Activated T-cell treated with anti-CD3 and anti-CD28 coated beads, Interleukin-2, amount 50 U/mL, for 1 hour (primary cell): ENCODE results near the gene BANP.
"Not testable (repeated sequence)": the region's sequence is repeated elsewhere in the genome, so short reads cannot be mapped to it uniquely, and the experiment has no call there.

ENCODE experiments used
- DNase-seq: peaks from one replicate; pipeline ENCODE4 v3.0.0-alpha.2; 2020

Gene BANP

GRCh38 chr16:88091221-88091971 lies 140.2 kb downstream of the BANP start:
- not testable (repeated sequence) for DNase-seq

DNA sequence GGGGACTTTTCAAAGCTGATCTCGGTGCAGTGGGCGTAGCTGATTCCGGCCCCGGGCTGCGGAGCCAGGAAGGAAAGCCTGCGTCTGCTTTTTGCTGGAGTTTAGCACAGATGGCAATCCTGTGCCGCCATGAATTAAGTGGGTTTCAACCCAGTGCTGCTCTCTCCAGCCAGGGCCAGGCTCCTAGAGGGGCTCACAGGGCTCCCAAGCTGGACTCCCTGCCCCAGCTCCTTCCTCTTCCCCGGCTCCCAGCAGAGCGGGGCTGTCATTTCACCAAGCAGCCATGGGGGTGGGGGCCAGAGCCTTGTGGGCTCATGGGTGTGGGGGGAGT lies 140.7 kb downstream of the BANP start:
- not testable (repeated sequence) for DNase-seq

DNA sequence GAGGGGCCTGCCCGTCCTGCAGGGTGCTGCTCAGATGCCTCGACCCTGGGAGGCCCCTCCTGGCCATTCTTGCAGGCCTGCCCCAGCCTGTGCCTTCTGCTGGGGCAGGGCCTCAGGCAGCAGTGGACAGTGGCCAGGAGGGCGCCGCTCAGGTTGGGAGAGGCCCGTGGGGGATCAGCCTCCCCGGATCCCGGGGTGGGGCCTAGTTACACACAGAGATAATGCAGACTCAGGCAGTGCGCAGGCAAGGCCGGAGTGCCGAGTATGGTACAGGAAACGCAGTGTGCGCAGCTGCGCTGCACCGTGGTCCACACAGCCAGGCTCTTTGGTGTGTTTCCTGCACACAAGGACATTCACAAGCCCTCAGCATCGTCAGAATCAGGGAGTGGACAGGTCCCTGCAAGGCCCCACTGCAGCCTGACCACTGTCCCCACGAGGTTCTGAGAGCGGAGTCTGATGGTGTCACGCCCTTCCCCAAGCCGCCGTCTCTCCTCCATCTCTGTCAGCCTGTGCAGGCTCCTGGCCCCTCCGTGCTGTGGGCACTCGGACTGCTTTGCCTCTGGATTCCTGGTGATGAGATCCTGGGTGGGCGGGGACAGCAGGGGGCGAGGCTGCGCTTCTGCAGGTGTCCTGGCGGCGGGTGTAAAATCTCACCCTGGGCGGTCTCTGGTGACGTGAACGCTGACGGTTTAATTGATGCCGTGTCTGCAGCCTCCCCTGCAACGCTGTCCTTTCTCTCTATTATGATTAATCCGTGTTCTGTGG lies 141.7 kb downstream of the BANP start:
- not testable (repeated sequence) for DNase-seq

- DNase-seq = not testable (repeated sequence)
These were observed 142.5 kb downstream of the BANP start for GRCh38 chr16:88093556-88094252.

- not testable (repeated sequence) for DNase-seq
These were observed 143.0 kb downstream of the BANP start for GRCh38 chr16:88094253-88094575.

DNA sequence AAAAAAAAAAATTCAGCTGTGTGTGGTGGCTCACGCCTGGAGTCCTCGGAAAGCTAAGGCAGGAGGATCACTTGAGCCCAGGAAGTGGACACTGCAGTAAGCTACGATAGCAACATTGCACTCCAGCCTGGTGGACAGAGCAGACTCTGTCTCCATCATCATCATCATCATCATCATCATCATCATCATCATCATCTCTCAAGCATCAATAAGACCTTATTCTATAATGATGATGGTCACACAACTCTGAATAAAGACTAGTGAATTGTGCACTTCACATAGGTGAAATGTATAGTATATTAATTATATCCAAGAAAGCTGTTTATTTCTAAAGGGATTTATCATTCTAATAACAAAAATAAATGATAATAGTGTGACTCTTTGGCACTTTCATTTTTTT lies 143.7 kb downstream of the BANP start:
- not testable (repeated sequence) for DNase-seq

GRCh38 chr16:88096659-88097058 lies 145.4 kb downstream of the BANP start:
- not testable (repeated sequence) for DNase-seq

DNA sequence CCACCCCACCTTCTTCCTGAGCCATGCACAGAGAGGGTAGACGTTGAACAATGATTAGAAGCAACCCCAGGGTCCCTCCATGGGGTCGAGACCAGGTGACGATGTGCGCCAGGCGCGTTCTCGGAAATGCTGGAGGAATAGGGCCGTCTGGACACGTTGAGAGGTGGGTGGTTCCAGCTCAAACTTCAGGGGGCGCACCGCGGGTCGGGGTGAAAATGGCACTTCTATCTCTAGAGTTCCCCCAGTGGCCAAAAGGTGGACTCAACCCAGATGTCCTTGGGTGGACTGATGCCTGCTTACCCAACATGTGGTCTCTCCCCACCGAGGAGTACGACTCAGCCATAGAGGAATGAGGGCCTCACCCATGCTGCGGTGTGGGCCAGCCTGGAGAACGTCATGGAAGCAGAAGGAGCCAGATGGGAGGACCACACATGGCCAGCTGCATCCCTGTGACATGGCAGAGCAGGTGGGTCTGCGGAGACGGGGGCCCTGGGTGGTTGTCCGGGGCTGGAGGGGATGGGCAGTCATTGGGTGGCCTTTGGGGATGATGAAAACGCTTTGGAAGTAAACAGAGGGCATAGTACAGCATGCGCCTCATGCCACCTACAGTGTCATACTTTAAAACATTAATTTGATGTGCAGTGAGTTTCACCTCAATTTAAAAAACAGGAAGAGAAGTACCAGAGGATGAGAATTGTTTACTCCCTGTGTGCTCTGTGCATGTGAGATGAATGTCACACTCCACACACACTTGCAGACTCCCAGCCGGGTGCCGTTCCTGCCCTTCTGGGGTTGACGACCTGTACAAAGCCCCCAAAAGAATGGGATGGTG lies 147.7 kb downstream of the BANP start:
- not testable (repeated sequence) for DNase-seq

GRCh38 chr16:88099563-88099890 lies 148.3 kb downstream of the BANP start:
- no peak for DNase-seq

DNA sequence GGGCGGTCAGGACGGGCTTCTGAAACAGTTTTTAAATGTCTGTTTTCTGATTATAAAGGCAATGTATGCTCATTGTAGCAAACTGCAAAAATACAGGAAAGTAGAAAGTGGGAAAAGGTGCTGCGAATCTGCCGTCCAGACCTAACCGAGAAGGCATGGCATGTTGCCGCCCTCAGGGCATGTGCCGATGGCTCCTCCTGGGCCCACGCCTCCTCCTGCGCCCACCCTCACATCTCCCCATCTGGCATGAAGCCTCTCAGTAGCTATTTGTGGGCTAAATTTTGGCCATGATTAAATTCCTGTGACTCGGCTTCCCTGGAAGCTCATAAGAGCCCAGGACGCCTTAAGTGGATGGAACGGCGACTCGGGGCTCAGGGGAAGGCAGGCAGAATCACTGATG lies 148.7 kb downstream of the BANP start:
- DNase-seq = not testable (repeated sequence)

GRCh38 chr16:88100801-88101622 lies 149.8 kb downstream of the BANP start:
- DNase-seq = not testable (repeated sequence)

GRCh38 chr16:88101623-88102105 lies 150.4 kb downstream of the BANP start:
- not testable (repeated sequence) for DNase-seq

GRCh38 chr16:88102597-88102996 lies 151.4 kb downstream of the BANP start:
- no peak for DNase-seq

- no peak for DNase-seq
These were observed 151.8 kb downstream of the BANP start for GRCh38 chr16:88103011-88103410.

- DNase-seq = no peak
These were observed 152.5 kb downstream of the BANP start for GRCh38 chr16:88103581-88104188.

DNA sequence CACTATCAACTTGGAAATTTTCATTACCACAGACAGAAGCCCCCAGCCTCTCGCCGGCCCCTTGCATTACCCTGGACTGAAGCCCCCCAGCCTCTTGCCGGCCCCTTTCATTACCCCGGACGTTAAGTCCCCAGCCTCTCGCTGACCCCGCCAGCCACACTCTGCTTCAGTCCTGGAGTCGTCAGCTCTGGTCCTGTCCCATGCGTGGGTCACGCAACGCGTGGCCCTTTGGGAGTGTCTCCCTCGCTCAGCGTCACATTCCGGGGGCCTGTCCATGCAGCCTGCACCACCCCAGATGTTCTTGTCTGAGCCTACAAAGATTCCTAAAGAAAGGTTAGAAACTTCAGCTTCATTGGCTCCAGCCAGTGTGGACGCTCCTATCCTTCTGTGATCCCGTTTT lies 153.1 kb downstream of the BANP start:
- not testable (repeated sequence) for DNase-seq

DNA sequence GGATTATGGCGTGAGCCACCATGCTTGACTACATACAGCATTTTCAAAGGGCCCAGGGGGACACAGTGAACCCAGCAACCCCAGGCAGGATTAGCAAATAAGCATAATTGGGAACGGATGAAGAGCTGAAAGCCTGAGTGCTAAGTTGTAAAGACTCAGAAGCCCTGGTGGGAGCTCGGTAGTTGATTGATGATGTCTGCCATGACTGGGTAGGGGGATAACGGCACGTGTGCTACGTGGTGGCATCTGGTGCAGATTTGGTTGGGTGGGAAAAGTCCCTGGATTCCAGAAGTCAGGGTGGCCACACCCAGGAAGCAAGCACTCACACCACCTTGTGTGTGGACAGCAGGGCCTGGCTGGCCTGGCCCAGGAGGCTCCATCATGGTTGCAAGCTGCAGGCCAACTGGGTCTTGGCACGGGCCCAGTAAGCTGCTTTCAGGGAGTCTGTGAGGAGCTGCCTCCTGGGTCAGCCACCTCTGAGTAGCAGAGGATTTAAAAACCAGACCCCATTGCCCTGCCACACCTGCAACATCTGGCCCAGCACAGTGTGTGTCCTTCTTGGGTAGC lies 154.4 kb downstream of the BANP start:
- DNase-seq = not testable (repeated sequence)

DNA sequence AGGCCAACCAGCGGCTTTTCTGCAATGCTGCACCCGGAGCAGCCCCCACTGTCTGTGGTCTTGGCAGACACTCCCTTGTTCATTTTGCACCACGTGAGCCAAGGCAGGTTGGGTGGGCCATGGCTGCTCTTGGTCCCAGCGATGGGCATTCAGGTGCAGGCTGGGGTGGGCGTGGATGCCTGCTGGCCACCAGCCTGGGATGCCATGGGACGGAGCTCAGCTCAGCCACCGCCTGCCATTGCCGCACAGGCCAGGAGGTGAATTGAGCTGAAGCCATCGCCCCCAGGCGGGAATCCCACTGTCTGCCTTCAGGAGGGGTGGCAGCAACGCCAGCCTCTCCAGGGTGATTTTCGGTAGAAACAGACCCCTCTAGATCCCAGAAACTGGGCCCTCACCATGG lies 155.3 kb downstream of the BANP start:
- DNase-seq = not testable (repeated sequence)

GRCh38 chr16:88108762-88109161 lies 157.5 kb downstream of the BANP start:
- DNase-seq = no peak

- not testable (repeated sequence) for DNase-seq
These were observed 158.7 kb downstream of the BANP start for GRCh38 chr16:88109726-88110621.
